ENCODE results near the gene NEGR1. TPM values are rescaled to one million over a fixed set of nuclear protein-coding genes. Genes with fewer than 3 reads are reported as not detected.

Gene NEGR1
- total RNA-seq, 1 experiment from 2014 or later = 2.1 TPM

- no peak overlapping the region for H3K4me3 ChIP-seq (ENCODE audit: insufficient read depth, low read depth, low read length)
- H3K27me3 ChIP-seq (ENCODE audit: control insufficient read depth, insufficient read depth, low read length) = no peaks in the 10 kb centered on the region
- no peak for DNase-seq
These were observed 84.6 kb downstream of the NEGR1 start for GRCh38 chr1:72197786-72198185.

GRCh38 chr1:72186733-72187307, 95.5 kb downstream of the NEGR1 start:
- Histone ChIP-seq H3K4me3 (ENCODE audit: insufficient read depth, low read depth, low read length) (no peak overlapping the region), H3K36me3 (replicated peaks; ENCODE audit: control insufficient read depth, insufficient read depth, low read length) (no peaks in the 10 kb centered on the region), H3K27me3 (ENCODE audit: control insufficient read depth, insufficient read depth, low read length) (no peaks in the 10 kb centered on the region)
- DNase-seq = peak; percentile 2

More at GRCh38 chr1:72197786-72198185, 84.6 kb downstream of the NEGR1 start:
- H3K36me3 ChIP-seq (replicated peaks; ENCODE audit: control insufficient read depth, insufficient read depth, low read length) = no peaks in the 10 kb centered on the region

GRCh38 chr1:72184099-72184701, 98.1 kb downstream of the NEGR1 start:
- Histone ChIP-seq H3K4me3 (ENCODE audit: insufficient read depth, low read depth, low read length) (no peak overlapping the region), H3K27me3 (ENCODE audit: control insufficient read depth, insufficient read depth, low read length) (no peaks in the 10 kb centered on the region), H3K36me3 (replicated peaks; ENCODE audit: control insufficient read depth, insufficient read depth, low read length) (no peaks in the 10 kb centered on the region)
- DNase-seq = no peak

GRCh38 chr1:72182859-72183258, 99.5 kb downstream of the NEGR1 start:
- Histone ChIP-seq H3K27me3 (ENCODE audit: control insufficient read depth, insufficient read depth, low read length) (no peaks in the 10 kb centered on the region), H3K36me3 (replicated peaks; ENCODE audit: control insufficient read depth, insufficient read depth, low read length) (no peaks in the 10 kb centered on the region), H3K4me3 (ENCODE audit: insufficient read depth, low read depth, low read length) (no peak overlapping the region)
- no peak for DNase-seq

- Histone ChIP-seq H3K36me3 (replicated peaks; ENCODE audit: control insufficient read depth, insufficient read depth, low read length) (no peaks in the 10 kb centered on the region), H3K27me3 (ENCODE audit: control insufficient read depth, insufficient read depth, low read length) (no peaks in the 10 kb centered on the region), H3K4me3 (ENCODE audit: insufficient read depth, low read depth, low read length) (no peak overlapping the region)
- DNase-seq = no peak
These were observed 104.1 kb downstream of the NEGR1 start for GRCh38 chr1:72178266-72178665.

- no peak for DNase-seq
- no peaks in the 10 kb centered on the region for H3K36me3 ChIP-seq (replicated peaks; ENCODE audit: control insufficient read depth, insufficient read depth, low read length)
These were observed 104.6 kb downstream of the NEGR1 start for GRCh38 chr1:72177711-72178110.

GRCh38 chr1:72170246-72170645, 112.1 kb downstream of the NEGR1 start:
- Histone ChIP-seq H3K36me3 (replicated peaks; ENCODE audit: control insufficient read depth, insufficient read depth, low read length) (no peaks in the 10 kb centered on the region), H3K27me3 (ENCODE audit: control insufficient read depth, insufficient read depth, low read length) (no peaks in the 10 kb centered on the region), H3K4me3 (ENCODE audit: insufficient read depth, low read depth, low read length) (no peak overlapping the region)
- no peak for DNase-seq

More at GRCh38 chr1:72177711-72178110, 104.6 kb downstream of the NEGR1 start:
- H3K27me3 ChIP-seq (ENCODE audit: control insufficient read depth, insufficient read depth, low read length) = no peaks in the 10 kb centered on the region
- H3K4me3 ChIP-seq (ENCODE audit: insufficient read depth, low read depth, low read length) = no peak overlapping the region

- Histone ChIP-seq H3K4me3 (ENCODE audit: insufficient read depth, low read depth, low read length) (no peak overlapping the region), H3K27me3 (ENCODE audit: control insufficient read depth, insufficient read depth, low read length) (no peaks in the 10 kb centered on the region), H3K36me3 (replicated peaks; ENCODE audit: control insufficient read depth, insufficient read depth, low read length) (no peaks in the 10 kb centered on the region)
- DNase-seq = no peak
These were observed 115.9 kb downstream of the NEGR1 start for GRCh38 chr1:72166426-72166825.

GRCh38 chr1:72150508-72150907, 131.8 kb downstream of the NEGR1 start:
- Histone ChIP-seq H3K36me3 (replicated peaks; ENCODE audit: control insufficient read depth, insufficient read depth, low read length) (no peaks in the 10 kb centered on the region), H3K27me3 (ENCODE audit: control insufficient read depth, insufficient read depth, low read length) (no peaks in the 10 kb centered on the region), H3K4me3 (ENCODE audit: insufficient read depth, low read depth, low read length) (no peak overlapping the region)
- no peak for DNase-seq

GRCh38 chr1:72141875-72142274, 140.5 kb downstream of the NEGR1 start:
- H3K27me3 ChIP-seq (ENCODE audit: control insufficient read depth, insufficient read depth, low read length) = no peaks in the 10 kb centered on the region
- DNase-seq = no peak
- H3K36me3 ChIP-seq (replicated peaks; ENCODE audit: control insufficient read depth, insufficient read depth, low read length) = no peaks in the 10 kb centered on the region
- H3K4me3 ChIP-seq (ENCODE audit: insufficient read depth, low read depth, low read length) = no peak overlapping the region

- no peak for DNase-seq
- Histone ChIP-seq H3K27me3 (ENCODE audit: control insufficient read depth, insufficient read depth, low read length) (no peaks in the 10 kb centered on the region), H3K4me3 (ENCODE audit: insufficient read depth, low read depth, low read length) (no peak overlapping the region), H3K36me3 (replicated peaks; ENCODE audit: control insufficient read depth, insufficient read depth, low read length) (no peaks in the 10 kb centered on the region)
These were observed 142.1 kb downstream of the NEGR1 start for GRCh38 chr1:72140222-72140621.

- Histone ChIP-seq H3K27me3 (ENCODE audit: control insufficient read depth, insufficient read depth, low read length) (no peaks in the 10 kb centered on the region), H3K4me3 (ENCODE audit: insufficient read depth, low read depth, low read length) (no peak overlapping the region), H3K36me3 (replicated peaks; ENCODE audit: control insufficient read depth, insufficient read depth, low read length) (no peaks in the 10 kb centered on the region)
- DNase-seq = no peak
These were observed 144.7 kb downstream of the NEGR1 start for GRCh38 chr1:72137656-72138055.

GRCh38 chr1:72129869-72130268, 152.5 kb downstream of the NEGR1 start:
- no peaks in the 10 kb centered on the region for H3K36me3 ChIP-seq (replicated peaks; ENCODE audit: control insufficient read depth, insufficient read depth, low read length)

GRCh38 chr1:72122099-72122880, 160.0 kb downstream of the NEGR1 start:
- Histone ChIP-seq H3K36me3 (replicated peaks; ENCODE audit: control insufficient read depth, insufficient read depth, low read length) (no peaks in the 10 kb centered on the region), H3K4me3 (ENCODE audit: insufficient read depth, low read depth, low read length) (no peak overlapping the region), H3K27me3 (ENCODE audit: control insufficient read depth, insufficient read depth, low read length) (no peaks in the 10 kb centered on the region)
- DNase-seq = no peak

More at GRCh38 chr1:72129869-72130268, 152.5 kb downstream of the NEGR1 start:
- Histone ChIP-seq H3K4me3 (ENCODE audit: insufficient read depth, low read depth, low read length) (no peak overlapping the region), H3K27me3 (ENCODE audit: control insufficient read depth, insufficient read depth, low read length) (no peaks in the 10 kb centered on the region)
- DNase-seq = no peak

- no peaks in the 10 kb centered on the region for H3K36me3 ChIP-seq (replicated peaks; ENCODE audit: control insufficient read depth, insufficient read depth, low read length)
- H3K4me3 ChIP-seq (ENCODE audit: insufficient read depth, low read depth, low read length) = no peak overlapping the region
- no peak for DNase-seq
- H3K27me3 ChIP-seq (ENCODE audit: control insufficient read depth, insufficient read depth, low read length) = no peaks in the 10 kb centered on the region
These were observed 162.8 kb downstream of the NEGR1 start for GRCh38 chr1:72119491-72119890.
